GM19239 (cell line): Measurements from ENCODE around the gene ADAMTS19.
A peak's percentile ranks its signal among the peaks of the same experiment; 100 is the strongest.

Experiments
- DNase-seq: peaks from one replicate; pipeline ENCODE4 v3.0.0; 2011; ENCODE audit warnings: low spot score; ENCODE audit not compliant: insufficient read length
- FAIRE-seq: peaks from 2 replicates; lab custom pipeline; 2011; peaks lifted over from hg19 to GRCh38; lab: Jason Lieb, UNC

Gene ADAMTS19

DNA sequence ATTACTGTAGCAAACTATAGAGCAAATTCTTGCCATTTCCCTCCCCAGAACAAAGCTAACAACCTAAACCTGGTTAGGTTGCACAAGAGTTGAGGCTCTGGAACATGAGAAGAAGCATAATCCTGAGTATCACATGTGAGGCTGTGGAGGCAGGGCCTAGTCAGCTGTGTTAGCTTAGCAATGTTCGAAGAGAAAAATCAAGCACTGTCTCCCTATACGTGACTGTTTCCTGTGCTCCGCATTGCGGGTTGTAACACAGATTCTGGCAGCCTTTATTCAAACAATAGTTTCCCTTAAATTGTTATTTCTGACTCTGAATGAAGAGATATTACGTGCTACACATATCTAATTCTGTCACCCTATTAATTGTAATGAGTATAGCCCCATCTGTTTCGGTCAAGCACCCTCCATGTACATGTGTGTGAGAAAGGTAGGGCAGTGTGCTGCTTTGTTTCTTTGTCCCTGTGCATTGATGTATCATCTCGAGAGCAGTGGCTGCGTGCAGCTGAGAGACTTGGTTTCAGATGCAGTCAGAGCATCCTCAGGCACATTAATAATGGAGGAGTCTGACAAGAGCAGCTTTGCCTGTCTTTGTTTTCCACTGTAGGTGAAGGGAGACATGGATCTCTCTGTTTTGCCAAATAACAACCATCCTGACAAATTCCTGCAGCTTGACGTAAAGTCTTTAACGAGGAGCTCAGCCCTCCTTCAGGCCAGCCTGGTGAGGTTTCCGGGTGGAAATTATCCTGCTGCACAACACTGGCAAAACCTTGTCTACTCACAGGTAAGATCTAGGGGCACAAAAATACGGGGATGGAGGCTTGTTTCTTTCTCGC lies 287.7 kb downstream of the ADAMTS19 start, which contains the start of gene MINAR2:
Gene MINAR2, plus strand, starts transcription at position 523 of the 836 bp plus-strand sequence. Its CDS starts 97 bp downstream, at position 620.
- DNase-seq = no peak
- FAIRE-seq = no peak

DNA sequence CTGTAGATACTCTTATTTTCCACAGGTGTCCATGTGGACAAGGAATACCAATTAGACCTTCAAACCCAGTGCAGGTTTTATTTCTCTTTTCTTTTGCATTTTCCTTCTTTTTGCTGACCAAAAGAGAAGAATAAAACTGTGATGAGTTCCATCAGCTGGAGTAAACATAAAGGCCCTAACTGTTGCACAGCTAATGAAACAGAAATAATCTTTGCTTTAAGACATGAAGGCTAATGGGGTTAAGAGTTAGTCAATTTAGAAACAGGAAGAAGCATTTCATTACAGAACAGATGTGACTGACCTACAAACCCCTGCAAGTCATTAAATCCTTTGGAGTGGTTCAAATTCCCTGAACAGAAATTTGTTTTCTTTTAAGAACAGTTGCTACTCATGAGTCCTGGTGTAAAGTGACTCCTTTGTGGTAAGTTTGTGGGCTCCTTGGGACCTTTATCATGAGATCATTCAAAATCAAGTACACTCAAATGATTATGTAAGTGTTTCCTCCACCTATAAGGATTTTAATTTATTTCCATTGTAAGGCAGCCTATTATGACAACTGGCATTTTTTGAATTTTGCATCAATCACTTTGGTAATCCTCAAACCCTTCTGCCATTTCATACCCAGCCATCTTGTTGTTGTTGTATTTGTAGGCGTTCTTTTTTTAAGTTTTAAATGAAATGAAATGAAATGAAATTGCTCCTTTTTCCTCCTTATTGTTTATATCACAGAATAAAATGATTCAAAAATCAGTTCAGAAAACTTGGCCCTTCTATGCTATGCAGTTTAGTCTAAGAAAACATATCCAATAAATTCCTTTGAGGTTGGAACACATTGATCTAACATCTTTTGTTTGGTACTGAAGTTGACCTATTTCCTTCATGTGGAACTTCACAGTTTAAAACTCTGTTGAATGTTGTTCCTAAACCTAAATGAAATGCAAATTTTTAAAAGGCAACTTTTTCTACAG lies 289.1 kb downstream of the ADAMTS19 start:
- DNase-seq = no peak
- FAIRE-seq = no peak

DNA sequence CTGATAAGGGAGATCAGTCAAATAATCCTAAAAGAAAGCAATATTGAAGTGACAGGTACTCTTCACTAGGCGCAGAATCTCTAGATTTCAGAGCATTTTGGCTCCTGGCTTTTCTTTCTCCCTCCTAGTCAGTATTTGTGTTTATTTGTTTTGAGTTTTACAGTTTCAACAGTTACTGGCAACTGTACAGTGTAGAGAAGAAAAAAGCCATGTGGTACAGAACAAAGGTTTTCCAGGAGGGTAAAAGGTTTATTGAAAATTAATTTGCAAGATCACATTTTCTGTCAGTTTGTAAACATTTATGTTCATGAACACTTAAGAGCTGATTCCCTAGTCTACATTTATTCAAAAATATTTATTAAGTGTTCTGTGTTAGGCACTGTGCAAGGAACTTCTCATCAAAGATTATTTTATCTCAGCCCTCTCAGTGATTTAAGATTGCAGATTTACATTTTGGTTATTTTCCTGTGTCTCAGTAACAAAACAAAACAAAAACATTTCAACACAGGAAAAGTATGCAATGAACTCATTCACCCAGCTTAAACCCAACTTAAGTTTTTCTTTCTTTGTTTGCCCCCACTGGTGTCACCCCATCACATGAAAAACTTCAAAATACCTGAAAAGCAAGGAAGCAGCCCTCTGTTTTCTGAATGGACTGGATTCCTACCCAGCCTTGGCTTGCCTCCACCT lies 300.7 kb downstream of the ADAMTS19 start:
- DNase-seq (no peak), FAIRE-seq (no peak)

DNA sequence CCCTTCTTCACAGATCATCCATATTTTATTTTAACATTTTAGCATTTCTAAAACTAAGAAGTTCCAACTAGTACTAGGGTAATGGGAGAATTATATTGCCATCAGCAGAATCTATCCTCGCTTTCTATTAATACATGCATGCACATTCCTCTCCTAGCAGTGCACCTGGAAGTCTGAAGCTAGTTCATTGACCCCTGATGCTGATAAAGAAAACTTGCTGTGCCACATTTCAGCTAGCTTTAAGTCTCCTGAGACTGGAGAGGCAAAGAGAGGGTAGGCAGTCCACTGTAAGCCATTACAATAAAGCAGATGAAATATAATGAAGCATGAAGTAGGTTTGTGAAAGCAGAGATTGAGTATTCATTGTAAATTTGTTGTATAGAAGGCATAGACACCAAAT lies 303.6 kb downstream of the ADAMTS19 start:
- no peak for FAIRE-seq
- DNase-seq = no peak

DNA sequence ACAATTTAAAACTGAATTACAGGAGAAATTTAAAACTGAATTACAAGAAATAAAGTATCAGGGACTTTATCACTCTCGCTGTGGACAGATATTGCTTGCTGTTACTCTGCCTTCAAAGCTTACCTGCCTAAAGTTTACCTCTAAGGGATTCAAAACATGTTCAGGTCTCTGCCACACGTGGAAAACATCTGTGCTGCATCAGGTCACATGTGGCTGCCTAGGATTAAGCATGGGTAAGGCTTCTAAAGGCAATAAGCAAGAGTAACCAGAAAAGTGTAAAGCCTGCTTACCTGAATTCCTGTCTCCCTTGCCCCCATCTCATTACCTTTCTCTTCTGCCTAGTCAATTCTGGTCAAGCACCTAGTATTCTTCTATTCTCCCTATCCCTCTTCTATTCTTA lies 306.7 kb downstream of the ADAMTS19 start:
- FAIRE-seq = no peak
- DNase-seq = no peak

DNA sequence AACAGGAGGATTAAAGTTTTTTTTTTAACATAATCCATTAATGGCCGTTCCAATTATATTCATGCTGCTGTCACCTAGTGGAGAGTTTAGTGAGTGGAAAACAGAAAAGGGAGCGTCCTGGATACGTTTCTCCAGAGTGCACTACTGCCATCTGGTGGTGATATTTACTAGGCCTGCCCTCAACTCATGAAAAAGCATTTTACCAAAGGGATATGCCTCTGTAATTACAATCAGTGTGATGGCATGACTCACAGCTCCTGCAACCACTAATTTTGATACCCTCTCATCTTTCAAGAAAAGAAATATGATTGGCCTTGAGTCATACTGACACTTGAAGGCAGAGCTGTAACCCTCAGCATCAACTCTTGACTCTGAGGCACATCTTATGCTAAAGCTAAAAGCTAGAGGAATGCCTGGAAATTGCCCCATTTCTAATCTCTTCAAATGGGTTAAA lies 307.9 kb downstream of the ADAMTS19 start:
- FAIRE-seq (peak; percentile 80), DNase-seq (peak; percentile 18)

DNA sequence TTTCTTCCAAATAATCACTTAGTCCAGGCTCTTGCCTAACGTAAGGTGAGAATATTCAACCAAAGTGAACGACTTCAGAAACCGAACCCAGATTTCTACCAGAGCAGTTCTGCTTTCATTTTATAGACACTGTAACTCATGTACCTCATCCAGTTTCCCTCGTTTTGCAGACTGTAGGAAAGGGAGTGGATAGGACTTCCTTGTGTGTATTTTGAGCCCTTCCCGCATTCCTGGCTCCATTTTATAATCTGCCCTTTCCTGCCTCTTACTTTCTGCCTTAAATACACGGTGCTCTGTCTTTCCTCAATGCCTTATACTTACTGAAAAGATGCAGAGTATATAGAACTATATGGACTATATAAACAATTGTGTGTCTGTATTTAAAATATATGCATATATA lies 308.6 kb downstream of the ADAMTS19 start:
- no peak for DNase-seq
- no peak for FAIRE-seq

DNA sequence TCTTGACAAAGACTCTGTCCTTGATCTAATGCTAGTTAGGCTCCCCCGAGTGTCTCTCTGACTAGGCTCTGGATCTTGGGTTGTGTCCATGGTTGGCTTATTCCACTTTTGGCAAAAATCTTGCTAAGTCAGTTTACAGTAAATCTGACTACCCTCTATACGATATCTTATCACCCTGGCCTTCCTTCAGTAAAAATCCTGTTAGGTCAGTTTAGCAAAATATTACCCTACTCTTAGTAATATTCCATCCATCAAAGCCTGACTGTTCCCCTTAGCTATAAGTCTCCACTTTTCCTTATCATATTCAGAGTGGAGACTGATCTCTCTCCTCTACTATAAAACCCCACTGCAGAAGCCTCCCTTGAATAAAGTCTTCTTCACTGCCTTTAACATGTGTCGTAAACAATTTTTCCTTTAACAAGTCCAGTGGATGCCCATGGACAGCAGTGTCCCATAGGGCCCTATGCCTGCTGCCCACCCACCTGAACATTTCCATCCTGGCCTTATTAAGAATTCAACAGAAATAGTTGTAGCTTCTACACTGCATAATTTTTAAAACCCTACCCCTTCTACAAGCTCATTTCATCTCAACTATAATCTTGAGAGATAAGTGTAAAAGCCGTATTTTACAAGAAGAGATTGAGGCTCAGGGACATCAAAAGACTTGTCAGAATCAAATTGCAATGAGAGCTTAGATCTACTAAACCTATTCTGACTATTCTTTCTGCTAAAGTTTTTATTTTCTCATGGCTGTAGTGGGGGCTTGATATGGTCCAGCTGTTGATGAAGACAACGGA lies 310.1 kb downstream of the ADAMTS19 start:
- DNase-seq (no peak), FAIRE-seq (no peak)

DNA sequence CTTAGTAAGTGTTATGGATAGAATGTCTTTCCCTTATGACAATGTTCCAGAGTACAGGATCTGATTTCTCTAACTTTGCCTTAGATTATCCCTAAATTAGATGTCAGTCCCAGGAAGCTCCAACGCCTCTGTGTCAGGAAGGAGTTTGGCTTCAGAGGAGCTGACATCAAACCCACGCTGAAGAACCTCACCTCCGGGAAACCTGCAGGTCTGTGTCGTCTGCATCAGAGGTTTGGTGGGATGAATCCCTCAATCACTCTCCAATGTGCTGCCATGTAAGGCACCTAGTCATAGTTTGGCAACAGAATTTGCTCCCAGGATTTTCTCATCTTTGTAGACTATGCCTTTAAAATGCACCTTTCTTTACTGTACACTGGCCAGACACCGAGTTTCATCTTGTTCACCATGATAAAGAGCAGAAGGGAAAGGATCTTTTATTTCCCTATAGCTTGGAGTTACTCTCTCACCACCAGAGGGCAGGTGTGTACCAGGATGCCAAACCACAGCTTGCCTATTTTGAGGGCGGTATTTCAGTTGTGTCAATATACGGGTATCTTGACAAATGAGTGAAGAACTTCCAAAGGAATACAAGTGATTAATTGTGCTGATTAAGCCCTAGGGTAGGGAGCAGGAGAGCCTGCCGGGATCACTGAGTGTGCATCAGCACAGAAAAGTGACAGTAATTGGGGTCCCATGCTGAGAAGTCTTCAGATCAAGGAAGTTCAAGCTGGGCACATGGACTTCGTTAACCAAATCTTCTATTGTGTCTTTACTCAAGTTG lies 311.1 kb downstream of the ADAMTS19 start:
- FAIRE-seq (peak; percentile 68), DNase-seq (peak; percentile 10)

DNA sequence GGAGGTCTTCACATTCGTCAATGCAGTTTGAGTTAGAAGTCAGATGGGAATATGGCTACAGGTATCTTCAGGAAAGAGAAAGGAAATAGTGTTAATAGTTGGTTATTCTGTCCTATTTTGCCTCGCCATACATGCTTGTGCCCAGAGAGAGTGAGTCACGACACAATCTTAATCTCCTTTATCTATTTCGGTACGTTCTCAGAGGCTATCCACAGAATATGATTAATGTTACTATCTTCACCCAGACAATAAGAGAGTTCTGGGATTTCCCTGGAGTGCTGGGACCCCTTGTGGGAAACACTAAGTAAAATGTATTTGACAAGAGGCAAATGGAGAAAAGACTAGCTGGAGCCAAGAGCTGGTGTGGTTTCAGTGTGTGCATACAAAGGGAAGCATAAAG lies 313.3 kb downstream of the ADAMTS19 start:
- FAIRE-seq (no peak), DNase-seq (no peak)

DNA sequence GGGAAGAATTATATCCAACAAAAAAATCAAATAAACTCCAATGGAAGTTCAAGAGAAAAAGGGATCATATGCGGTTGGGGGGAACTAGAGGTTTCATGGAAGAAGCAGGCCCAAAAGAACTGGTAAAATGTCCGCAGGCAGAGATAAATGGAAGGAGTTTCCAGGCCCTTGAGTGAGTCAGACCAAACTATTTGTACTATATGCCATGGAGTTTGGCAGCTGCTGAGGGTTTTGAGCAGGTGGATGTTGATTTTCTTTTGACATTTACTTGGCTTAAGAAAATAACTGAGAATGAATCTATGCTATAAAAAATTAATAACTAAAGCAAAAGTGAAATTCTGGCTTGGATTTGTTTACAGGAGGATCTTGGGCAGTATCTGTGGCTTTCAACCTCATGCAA lies 321.5 kb downstream of the ADAMTS19 start:
- no peak for FAIRE-seq
- no peak for DNase-seq
